KOPT-K1 (cell line): ENCODE results near the gene GGA1.

ENCODE experiments used
- H3K27ac ChIP-seq: fragments of 200-600 bp; sonication (generic); 2 replicates; pipeline ENCODE4 v1.5.1; 2016; ENCODE audit warnings: antibody characterized with exemption, mild to moderate bottlenecking, low read depth, low read length; ENCODE audit not compliant: poor library complexity, severe bottlenecking
- H3K36me3 ChIP-seq: fragments of 200-600 bp; sonication (generic); 2 replicates; pipeline ENCODE4 v1.5.1; 2017; ENCODE audit warnings: antibody characterized with exemption, mild to moderate bottlenecking, low read length, moderate library complexity; ENCODE audit not compliant: insufficient read depth
- H3K9me3 ChIP-seq: fragments of 200-600 bp; sonication (generic); 2 replicates; pipeline ENCODE4 v1.5.1; 2017; ENCODE audit warnings: antibody characterized with exemption, low read length, mild to moderate bottlenecking; ENCODE audit not compliant: insufficient read depth, poor library complexity, severe bottlenecking

GGA1 gene, protein sequence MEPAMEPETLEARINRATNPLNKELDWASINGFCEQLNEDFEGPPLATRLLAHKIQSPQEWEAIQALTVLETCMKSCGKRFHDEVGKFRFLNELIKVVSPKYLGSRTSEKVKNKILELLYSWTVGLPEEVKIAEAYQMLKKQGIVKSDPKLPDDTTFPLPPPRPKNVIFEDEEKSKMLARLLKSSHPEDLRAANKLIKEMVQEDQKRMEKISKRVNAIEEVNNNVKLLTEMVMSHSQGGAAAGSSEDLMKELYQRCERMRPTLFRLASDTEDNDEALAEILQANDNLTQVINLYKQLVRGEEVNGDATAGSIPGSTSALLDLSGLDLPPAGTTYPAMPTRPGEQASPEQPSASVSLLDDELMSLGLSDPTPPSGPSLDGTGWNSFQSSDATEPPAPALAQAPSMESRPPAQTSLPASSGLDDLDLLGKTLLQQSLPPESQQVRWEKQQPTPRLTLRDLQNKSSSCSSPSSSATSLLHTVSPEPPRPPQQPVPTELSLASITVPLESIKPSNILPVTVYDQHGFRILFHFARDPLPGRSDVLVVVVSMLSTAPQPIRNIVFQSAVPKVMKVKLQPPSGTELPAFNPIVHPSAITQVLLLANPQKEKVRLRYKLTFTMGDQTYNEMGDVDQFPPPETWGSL

DNA sequence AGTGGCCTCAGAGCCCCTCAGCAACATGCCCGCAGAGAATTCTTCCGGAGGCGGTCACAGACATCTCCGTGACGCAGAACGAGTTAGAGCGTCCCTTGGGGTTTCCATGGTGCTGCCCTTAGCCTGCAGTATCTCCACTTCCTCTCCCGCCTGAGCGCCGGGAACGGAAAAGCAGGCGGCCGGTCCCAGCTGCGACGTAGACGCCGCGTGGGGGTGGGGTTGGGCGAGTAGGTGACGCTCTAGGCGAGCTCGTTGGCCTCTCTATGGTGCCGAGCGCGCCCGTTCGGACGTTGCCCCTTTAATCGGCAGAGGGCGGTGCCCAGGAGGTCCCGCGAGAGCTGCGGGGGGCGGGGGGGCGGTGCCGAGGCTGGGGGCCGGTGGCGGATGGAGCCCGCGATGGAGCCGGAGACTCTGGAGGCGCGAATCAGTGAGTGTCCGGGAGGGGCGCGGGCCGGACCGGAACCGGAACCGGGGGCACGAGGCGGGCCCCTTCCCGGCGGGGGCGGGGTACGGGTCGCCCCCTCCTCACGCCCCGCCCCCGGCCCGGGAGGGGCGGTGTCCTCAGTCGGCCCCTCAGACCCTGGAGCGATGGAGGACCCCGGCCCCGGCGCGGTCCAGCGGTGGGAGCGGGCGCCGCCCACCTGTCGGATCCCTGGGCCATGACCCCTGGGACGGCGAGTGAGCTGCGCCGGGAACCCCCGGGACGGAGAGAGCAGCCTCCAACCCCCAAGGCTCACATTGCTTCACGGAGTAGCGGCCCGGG, at the start of gene GGA1:
Gene GGA1 (plus strand): TSS at position 358 of the 763 bp plus-strand sequence. CDS start 27 bp downstream, at position 385.
- peak within 1 kb of the TSS; percentile 82 for H3K27ac ChIP-seq
- H3K9me3 ChIP-seq = no peaks in the 10 kb centered on the region
- peaks cover 1% of the 10 kb centered on the region; the same call in 1 of the 2 replicates for H3K36me3 ChIP-seq

DNA sequence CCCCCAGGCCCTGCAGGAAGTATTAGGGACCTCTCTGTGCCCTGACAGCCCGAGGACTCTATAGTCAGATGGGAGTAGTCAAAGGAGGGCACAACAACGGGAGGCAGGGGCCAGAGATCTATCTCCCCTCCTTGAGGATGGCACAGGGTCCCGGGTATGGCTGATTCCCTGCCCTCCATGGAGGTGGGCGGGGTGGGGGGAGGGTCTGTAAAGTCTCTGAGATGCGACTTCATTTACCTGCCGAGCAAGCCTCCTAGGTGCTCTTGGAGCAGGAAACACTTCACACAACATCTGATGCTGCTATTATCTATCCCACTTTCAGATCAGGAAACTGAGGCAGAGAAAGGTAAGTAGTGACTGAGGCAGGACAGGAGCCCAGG, 49.1 kb upstream of the GGA1 start:
- Histone ChIP-seq H3K36me3 (no peaks in the 10 kb centered on the region), H3K27ac (no peak overlapping the region), H3K9me3 (no peaks in the 10 kb centered on the region)

DNA sequence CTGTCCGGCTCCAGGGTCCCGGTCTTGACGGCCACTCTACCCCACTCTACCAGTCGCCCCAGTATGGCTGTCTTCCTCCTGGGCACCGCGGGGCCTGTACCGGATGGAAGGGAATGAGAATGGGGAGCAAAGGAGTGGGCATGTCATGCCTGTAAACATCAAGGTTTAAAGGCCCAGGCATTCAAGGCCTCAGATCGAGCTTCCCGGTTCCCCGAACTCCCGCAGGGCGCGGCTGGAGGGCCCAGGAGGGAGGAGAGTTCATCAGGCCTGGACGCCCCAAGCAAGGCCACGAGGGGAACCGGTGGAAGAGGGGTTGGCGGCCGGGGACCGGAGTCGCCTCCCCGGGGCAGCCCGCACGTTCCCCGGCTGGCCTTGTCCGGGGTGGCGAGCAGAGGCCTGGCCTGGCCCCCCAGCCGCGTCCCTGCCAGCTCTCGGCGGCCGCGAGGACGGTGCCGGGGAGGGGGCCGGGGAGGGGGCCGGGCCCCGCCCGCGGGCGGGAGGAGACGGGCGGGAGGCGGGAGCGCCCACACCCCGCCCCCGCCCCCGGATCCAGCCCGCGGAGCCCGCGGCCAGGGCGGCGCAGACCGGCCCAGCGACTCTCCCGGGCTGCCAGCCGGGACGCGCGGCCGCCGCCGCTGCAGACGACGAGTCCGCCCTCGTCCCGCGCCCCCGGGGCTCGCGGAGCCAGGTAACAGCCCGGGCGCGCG, 48.6 kb upstream of the GGA1 start, which contains the start of gene CDC42EP1:
Gene CDC42EP1 (plus strand): TSS at position 580 of the 707 bp plus-strand sequence. CDS start 5,870 bp downstream, outside the sequence.
- H3K27ac ChIP-seq = no peak within 1 kb of the TSS
- no peaks in the 10 kb centered on the region for H3K9me3 ChIP-seq
- no peaks in the 10 kb centered on the region for H3K36me3 ChIP-seq

DNA sequence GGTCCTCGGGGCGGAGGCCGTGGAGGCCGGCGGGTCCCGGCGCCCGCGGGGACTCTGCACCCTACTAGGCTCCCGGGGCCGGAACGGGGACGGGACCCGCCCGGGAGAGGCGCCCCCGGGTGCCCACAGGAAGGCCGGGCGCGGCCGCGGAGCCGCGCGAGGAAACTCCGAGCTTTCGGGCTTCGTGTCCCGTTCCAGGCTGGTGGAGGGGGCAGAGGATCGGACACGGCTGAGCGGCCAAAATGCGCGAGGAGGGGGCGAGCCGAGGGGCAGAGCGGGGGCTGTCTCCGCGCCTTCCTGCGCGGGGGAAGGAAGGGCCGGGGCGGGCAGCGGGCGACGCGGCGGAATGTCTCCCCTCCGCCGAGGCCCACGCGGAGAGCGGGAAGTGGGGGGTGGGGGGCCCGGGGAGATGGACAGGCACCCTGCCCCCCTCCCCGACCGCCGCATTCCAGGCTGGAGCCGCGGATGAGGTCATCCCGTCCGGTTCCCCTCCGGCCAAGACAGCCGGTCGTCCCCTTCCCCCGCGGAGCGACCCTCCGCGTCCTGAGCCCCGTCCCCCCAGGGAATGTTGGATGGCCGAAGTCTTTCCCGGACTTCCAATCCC, 47.9 kb upstream of the GGA1 start:
- Histone ChIP-seq H3K9me3 (no peaks in the 10 kb centered on the region), H3K36me3 (no peaks in the 10 kb centered on the region), H3K27ac (no peak overlapping the region)

DNA sequence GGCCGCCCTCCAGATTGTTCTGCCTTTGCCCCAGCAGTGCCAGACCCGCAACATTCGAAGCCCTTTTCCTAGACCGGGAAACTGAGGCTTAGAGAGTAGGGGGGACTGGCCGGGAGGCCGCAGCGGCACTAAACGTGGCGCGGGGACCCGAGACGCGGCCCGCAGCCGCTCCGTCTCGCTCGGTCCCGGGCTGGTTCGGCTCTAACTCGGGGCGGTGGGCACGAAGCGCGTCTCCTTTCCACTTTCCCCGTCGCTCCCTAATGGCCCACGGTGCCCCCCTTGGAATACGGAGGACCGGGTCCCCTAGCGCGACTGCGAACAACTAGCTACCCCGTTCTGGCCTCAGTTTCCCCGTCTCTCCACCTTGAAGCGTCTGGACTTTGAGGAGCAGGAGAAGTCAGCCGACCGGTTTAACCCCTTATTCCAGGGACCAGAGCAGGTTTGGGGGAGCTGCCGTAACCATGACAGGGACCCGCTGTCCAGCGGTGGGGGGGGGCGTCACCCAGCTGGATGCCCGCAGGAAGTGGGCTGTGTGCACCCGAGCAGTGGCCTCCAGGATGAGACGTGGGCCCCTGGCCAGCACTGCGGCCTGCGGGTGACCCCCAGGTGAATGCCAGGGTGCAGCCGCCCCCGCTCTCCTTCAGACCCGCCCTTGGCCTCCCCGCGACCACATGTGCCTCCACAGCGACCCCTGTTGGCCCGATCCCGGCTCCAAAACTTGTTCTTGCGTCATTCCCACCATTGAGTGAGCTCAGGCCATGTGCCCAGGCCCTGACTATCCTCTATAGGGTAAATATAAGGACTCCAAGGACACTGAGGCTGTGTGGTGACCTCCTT, 47.2 kb upstream of the GGA1 start:
- Histone ChIP-seq H3K9me3 (no peaks in the 10 kb centered on the region), H3K27ac (no peak overlapping the region), H3K36me3 (no peaks in the 10 kb centered on the region)

DNA sequence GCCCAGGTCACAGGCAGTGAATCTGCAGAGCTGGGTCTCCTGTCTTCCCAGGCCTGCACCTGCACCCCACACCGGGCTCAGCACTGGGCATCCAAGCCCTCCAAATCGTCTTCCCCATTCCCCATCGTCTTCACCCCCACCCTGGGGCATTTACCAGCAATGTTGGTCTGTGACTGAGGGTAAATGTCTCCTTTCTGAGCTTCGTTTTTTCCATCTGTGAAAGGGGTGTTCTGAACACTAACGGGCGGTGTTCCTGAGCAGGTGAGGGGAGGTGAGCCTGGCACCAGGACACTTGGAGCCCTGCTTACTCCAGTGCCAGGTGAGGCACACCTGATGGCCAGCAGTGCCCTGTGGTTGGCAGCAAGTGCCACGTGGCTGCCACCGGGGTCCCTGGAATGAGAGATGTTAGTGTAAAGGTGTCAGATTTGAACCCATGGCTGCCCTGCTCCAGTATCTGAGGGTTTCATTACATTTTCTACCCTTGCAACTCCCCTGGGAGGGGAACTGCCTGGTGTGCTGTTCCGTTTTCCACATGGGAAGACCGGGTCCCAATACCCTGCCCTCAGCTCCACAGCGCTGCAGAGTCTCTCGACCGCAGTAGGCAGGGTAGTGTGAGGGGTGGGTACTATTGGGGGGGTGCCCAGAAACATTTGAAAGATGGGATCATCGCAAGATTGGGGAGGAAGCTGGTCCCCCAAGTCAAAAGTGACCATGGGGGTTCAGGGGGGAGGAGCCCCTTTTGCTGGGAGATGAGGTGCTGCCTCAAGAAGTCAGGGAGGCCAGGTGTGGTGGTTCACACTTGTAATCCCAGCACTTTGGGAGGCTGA, 46.4 kb upstream of the GGA1 start:
- Histone ChIP-seq H3K36me3 (no peaks in the 10 kb centered on the region), H3K9me3 (no peaks in the 10 kb centered on the region), H3K27ac (no peak overlapping the region)

DNA sequence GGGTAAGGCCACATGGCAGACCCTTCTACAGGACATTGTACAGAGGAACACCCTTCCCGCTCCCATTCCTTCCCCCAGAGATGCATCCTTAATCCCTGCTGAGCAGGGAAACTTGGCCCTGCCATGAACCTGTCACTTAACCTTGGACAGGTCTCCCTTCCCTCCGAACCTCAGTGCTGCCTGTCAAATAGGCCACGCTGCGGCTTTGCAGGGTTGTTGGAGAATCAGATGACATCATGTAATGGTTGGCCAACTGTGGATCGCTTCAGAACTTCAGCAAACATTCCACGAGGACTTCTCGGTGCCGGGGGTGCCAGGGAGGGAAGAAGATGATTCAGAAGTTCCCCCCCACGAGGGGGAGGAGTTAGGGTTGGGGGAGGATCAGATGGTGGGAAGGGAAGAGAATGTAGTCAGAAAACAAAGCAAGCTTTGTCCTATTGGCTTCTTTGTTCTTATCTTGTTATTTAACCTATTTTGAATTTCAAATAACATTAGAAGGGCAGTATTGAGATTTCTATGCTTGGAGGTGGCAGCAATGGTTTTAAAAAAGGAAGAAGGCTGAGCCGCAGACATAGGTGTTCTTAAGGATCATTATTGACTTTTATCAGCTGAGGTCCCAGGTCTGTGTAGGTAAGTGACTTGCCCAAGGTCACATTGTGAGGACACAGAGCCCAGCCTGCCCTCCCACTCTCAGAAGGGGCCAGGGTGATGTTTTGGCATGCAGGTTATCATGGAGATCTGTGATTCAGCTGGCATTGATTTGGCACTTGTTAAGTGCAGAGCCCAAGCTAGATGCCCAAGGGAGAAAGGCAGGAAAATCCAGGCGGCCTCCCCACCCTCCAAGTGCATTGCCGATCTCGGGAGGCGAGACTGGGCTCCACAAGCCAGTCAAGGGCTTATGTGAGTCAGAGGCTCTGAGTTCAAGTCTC, 45.2 kb upstream of the GGA1 start:
- no peaks in the 10 kb centered on the region for H3K36me3 ChIP-seq
- no peaks in the 10 kb centered on the region for H3K9me3 ChIP-seq
- no peak overlapping the region for H3K27ac ChIP-seq

DNA sequence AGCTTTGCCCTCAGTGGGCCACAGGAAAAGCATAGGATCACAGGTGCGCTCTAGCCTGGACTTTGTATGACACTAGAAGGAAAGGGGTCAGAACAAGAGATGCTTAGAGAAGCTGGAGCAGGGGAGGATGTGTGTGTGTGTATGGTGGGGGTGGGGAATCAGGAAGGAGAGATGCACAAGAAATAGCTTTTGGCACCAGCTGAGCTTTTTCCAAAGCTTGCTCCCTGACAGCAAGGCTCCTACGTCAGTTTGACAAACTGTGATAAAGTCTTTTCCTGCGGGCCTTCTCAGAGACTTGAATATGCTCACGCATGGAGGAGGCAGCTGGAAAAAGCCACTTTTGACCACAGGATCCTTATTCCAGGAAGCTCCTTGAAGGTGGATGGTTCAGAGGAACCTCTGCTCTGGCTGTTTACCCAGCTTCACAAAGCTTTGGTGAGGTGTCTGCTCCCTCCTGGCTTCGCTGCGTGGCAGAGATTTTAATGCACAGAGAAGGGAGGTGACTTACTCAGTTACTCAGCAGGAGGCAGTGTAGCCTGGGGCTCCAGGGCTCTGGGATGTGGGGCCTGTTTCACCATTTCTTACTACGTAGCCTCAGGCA, 44.4 kb upstream of the GGA1 start:
- no peak overlapping the region for H3K27ac ChIP-seq
- no peaks in the 10 kb centered on the region for H3K36me3 ChIP-seq

DNA sequence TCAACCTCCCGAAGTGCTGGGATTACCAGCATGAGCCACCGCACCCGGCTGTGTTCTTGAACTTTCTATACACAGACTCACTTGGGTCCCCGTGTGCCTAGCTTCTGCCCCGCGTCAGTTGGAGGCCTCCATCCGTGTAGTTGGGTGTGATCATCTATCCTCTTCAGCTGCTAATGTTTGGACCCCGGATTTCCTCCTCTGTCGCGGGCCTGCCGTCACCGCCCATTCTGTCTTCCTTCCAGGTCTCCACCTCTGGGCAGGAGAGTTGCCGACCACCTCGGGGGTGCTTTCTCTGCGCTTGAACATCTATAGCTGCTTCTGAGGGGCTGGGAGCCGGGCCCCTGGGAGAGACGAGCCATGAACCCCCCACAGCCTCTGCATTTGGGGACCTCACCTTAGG, 42.8 kb upstream of the GGA1 start:
- Histone ChIP-seq H3K9me3 (no peaks in the 10 kb centered on the region), H3K27ac (no peak overlapping the region), H3K36me3 (no peaks in the 10 kb centered on the region)

More for the DNA sequence above, 44.4 kb upstream of the GGA1 start:
- no peaks in the 10 kb centered on the region for H3K9me3 ChIP-seq

DNA sequence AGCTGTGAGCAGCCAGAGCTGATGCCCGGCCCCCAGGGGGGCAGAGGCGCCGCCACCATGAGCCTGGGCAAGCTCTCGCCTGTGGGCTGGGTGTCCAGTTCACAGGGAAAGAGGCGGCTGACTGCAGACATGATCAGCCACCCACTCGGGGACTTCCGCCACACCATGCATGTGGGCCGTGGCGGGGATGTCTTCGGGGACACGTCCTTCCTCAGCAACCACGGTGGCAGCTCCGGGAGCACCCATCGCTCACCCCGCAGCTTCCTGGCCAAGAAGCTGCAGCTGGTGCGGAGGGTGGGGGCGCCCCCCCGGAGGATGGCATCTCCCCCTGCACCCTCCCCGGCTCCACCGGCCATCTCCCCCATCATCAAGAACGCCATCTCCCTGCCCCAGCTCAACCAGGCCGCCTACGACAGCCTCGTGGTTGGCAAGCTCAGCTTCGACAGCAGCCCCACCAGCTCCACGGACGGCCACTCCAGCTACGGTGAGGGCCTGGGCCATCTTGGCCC, 42.3 kb upstream of the GGA1 start:
- no peaks in the 10 kb centered on the region for H3K9me3 ChIP-seq
- no peaks in the 10 kb centered on the region for H3K36me3 ChIP-seq
- H3K27ac ChIP-seq = no peak overlapping the region

DNA sequence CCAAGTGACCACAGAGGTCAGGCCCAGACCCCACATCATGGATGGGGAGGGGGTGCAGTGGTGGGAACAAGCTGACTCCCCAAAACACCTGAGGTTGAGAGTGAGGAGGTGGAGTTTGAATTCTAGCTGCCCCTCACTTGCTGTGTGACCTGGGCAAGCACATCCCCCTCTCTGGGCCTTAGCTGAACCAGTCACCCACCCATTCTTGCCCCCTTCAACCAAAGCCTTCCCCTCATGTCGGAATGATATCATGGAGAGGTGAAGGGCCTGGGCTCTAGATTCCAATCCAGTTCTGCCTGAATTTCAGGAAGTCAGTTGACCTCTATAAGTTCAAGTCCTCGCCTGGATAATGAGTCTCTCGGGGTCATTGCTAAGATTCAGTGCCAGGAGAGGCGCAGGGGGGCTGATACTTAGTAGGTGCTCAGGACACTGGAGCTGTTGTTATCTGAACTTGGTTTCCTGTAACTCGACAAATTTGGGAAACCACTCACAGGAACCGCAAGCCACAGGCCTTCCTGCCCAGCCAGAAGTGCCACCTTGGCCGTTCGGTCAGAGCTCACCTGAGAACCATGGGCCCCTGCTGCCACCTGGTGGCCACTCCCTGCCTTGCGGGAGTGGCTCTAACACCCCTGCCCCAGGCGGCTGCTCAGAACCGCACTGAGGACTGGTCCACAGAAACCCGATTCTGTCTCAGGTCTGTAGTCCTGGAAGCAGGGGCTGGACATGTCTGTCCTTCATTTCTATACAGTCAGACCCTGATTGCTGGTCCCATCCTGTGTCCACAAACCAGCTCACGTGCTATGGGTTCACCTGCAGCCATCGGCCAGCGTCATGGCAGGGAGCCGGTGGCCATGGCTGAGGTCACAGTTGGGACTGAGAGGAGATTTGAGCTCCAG, 41.5 kb upstream of the GGA1 start:
- Histone ChIP-seq H3K9me3 (no peaks in the 10 kb centered on the region), H3K36me3 (no peaks in the 10 kb centered on the region), H3K27ac (no peak overlapping the region)
